ENCODE results near the gene MEX3B. TPM values are rescaled to one million over a fixed set of nuclear protein-coding genes. Genes with fewer than 3 reads are reported as not detected.

MEX3B gene
- polyA plus RNA-seq, result 1 to 10 TPM in 1 of 3 donors, under 1 TPM in 2; 0.56 to 1.2 (median 0.58) TPM

GRCh38 chr15:82045892-82046665 is at the start of gene MEX3B:
Gene MEX3B, minus strand, starts transcription at chr15:82046018. Its CDS starts 313 bp downstream, at chr15:82045705.
- 0 to 1% (median 1%) methylated on average over 47 to 68 of the region's 68 CpGs for WGBS, 3 donors
- H3K27ac ChIP-seq (ENCODE audit: low read depth, low read length), result no peak within 1 kb of the TSS

- H3K27ac ChIP-seq (ENCODE audit: low read depth, low read length), result no peak overlapping the region
- WGBS, 3 donors, result 86 to 88% (median 87%) methylated on average over 13 of the region's 13 CpGs
Measured at GRCh38 chr15:82093774-82094211, 48.0 kb upstream of the MEX3B start.

DNA sequence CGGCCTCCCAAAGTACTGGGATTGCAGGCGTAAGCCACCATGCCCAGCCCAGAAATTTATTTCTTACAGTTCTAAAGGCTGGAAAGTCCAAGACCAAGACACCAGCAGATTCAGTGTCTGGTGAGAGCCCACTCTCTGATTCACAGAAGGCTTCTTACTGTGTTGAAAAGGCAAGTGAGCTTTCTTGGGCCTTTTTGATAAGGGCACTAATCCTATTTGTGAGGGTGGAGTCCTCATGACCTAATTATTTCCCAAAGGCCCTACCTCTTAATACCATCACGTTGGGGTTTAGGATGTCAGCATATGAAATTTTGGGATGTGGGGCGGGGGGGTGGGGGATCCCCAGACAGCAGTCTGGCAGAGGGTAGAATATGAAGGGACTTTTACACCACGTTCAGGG is 47.5 kb upstream of the MEX3B start:
- WGBS, 3 donors, result 84 to 91% (median 88%) methylated on average over 5 of the region's 5 CpGs
- H3K27ac ChIP-seq (ENCODE audit: low read depth, low read length), result no peak overlapping the region

- WGBS, 3 donors, result 71 to 83% (median 78%) methylated on average over 3 of the region's 3 CpGs
Measured at GRCh38 chr15:82091636-82092140, 45.9 kb upstream of the MEX3B start.

DNA sequence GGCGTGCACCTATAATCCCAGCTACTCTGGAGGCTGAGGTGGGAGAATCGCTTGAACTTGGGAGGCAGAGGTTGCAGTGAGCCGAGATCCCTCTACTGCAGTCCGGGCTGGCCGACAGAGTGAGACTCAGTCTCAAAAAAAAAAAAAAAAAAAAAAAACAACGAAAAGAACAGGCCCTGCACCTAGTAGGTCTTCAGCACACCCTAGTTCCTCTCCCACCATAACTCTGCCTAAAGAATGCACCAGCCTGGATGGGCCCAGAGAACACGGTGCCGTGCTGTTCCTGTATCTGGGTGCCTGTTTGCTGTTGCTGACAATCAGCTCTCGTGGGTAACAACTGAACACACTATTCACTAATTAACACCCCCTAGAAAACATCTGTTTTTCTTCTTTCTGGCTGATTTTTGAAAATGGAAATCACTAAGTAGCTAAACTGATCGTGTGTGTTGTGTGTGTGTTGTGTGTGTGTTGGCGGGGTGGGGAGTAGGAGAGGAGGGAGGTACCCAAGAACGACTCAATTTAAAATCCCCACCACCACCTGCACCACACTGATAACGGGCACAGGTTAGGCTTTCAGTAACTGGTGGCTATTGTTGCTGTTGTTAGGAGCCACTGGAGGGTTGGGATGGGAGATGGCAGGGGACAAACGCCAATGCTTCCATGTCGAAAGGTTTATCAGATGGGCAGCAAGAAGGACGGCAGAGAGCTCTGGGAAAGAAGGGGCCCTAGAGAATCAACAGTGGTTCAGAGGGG is 40.6 kb upstream of the MEX3B start:
- no peak overlapping the region for H3K27ac ChIP-seq (ENCODE audit: low read depth, low read length)

More at GRCh38 chr15:82091636-82092140, 45.9 kb upstream of the MEX3B start:
- H3K27ac ChIP-seq (ENCODE audit: low read depth, low read length), result no peak overlapping the region

GRCh38 chr15:82081914-82082762 is 36.3 kb upstream of the MEX3B start:
- no peak overlapping the region for H3K27ac ChIP-seq (ENCODE audit: low read depth, low read length)
- WGBS, 3 donors, result 67 to 78% (median 73%) methylated on average over 14 of the region's 14 CpGs

More for the DNA sequence above, 40.6 kb upstream of the MEX3B start:
- WGBS, 3 donors, result 82 to 90% (median 86%) methylated on average over 16 of the region's 16 CpGs

- no peak overlapping the region for H3K27ac ChIP-seq (ENCODE audit: low read depth, low read length)
- WGBS, 3 donors, result 81 to 92% (median 91%) methylated on average over 6 of the region's 6 CpGs
Measured at GRCh38 chr15:82080774-82081173, 35.0 kb upstream of the MEX3B start.

DNA sequence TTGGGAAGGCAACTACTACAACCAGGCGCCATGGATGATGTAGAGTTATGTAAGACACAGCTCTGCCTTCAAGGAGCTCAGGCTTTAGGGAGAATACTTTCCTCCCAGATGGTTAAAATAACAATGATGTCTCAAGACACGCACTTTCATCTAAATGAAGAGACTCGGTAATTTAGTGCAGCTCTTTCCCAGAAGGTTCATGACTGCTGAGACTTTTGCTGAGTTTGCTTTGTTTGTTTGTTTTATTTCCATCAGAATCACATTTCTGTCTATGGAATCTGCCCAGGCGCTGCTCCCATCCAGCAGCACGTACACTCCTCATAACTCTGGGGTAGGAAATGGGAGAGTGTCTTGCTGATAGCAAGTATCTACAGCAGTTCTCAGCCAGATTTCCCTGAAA is 33.9 kb upstream of the MEX3B start:
- no peak overlapping the region for H3K27ac ChIP-seq (ENCODE audit: low read depth, low read length)
- WGBS, 3 donors, result 50 to 62% (median 60%) methylated on average over 5 of the region's 5 CpGs

DNA sequence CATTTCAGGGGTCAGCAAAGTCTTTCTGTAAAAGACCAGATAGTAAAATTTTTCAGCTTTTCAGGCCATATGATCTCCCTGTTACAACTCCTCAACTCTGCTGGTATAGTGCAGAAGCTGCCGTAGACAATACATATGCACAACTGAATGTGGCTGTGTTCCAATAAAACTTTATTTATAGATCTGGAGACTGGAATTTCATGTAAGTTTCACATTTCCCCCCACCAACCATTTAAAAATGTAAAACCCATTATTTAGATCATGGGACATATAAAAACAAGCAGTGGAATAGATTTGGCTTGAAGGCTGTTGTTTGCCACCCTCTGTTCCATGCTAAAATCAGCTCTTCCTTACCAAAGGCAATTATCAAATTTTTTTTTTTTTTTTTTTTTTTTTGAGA is 28.8 kb upstream of the MEX3B start:
- H3K27ac ChIP-seq (ENCODE audit: low read depth, low read length), result no peak overlapping the region
- WGBS, 3 donors, result 84 to 94% (median 89%) methylated on average over 1 of the region's 1 CpG

DNA sequence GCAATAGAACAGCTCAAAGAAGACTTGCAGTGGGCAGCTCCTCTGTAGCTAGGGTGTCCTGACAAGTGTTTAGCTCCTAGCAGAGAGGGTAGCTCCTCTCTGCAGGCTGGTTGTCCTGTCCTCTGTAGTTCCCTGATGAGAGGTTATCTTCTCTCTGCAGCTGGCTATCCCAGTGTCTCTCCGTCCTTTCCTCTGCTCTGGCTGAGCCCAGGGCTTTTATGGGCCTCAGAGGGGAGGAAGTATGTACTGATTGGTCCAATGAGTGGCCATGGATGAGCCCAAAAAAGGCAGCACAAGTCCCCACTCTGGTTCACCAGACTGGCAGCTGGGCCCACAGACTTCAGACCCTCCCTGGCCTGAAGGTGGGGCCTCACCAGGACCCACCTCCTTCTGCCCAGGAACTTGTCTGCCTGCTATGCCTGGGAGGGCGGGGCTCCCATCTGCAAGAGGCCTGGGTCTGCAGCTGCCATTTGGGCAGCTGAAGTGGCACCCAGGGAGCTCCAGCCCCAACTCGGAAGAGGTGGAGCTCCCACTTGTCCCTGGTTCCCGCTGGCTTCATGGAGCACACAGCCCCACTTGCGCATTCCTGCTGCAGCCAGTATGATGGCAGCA is 27.2 kb upstream of the MEX3B start:
- 89 to 95% (median 92%) methylated on average over 5 of the region's 5 CpGs for WGBS, 3 donors
- H3K27ac ChIP-seq (ENCODE audit: low read depth, low read length), result no peak overlapping the region

GRCh38 chr15:82066455-82066854 is 20.6 kb upstream of the MEX3B start:
- WGBS, 3 donors, result 89 to 94% (median 91%) methylated on average over 4 of the region's 4 CpGs
- H3K27ac ChIP-seq (ENCODE audit: low read depth, low read length), result no peak overlapping the region

GRCh38 chr15:82064824-82065223 is 19.0 kb upstream of the MEX3B start:
- WGBS, 3 donors, result 73 to 79% (median 75%) methylated on average over 5 of the region's 5 CpGs
- H3K27ac ChIP-seq (ENCODE audit: low read depth, low read length), result no peak overlapping the region

DNA sequence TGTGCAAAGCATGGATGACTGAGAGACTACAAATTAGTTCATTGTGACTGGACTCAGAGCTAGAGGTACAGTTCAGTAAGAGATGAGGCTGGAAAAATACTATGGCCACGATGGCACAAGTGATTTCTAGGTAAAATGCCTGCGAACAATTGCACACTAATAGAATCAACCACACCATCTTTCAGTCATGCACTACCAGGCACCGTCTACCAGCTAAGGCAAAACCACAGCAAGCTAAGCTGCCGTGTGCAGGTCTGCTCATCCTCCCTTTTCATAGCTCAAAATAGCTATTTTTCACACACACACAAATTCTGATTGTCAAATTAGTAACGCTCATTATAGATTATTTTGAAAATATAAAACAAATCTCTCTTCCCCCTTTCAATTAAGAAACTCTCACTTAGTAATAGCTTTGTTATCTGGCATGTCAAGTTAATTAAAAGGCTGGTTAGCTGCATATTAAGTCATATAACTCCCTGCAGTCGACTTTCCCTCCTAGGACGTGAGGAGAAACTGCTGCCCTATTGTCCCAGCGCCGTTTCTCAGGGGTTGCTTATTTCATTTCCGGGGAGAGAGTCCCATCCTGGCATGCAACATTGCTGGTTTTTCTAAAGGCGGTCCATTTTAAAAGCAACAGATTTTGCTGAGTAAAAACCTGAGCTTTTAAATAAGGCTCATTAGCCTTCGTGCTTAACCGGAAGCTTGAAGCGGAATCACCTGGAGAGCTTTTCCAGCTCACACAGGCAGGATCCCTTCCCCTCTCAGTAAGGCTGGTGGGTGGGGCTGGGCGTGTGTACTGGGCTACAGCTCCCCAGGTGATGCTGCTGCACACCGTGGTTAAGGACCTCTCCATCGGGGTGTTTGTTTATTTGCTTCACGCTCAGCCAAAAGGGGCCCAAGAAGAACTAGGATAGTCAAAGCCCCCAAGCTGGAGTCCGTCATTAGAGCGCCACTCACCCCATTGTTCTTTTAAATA is 16.9 kb upstream of the MEX3B start:
- 19 to 30% (median 25%) methylated on average over 20 of the region's 20 CpGs for whole genome bisulfite sequencing, 3 donors
- H3K27ac ChIP-seq (ENCODE audit: low read depth, low read length), result no peak overlapping the region

DNA sequence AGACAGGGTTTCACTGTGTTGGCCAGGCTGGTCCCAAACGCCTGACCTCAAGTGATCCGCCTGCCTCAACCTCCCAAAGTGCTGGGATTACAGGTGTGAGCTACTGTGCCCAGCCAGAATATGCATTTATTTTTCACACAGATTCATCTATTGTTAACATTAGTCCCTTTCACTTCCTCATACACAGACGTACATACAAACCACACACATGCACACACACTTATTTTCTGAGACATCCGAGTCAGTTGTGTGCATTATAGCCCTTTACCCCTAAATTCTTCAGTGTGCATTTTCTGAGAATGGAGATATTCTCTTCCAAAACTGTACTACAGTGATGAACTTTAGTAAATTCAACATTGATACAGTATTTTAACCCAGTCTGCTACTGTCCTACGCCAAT is 15.0 kb upstream of the MEX3B start:
- 63 to 84% (median 77%) methylated on average over 5 of the region's 5 CpGs for WGBS, 3 donors
- H3K27ac ChIP-seq (ENCODE audit: low read depth, low read length), result no peak overlapping the region

GRCh38 chr15:82058517-82059204 is 12.8 kb upstream of the MEX3B start:
- no peak overlapping the region for H3K27ac ChIP-seq (ENCODE audit: low read depth, low read length)
- WGBS, 3 donors, result 8 to 16% (median 16%) methylated on average over 2 of the region's 2 CpGs

- WGBS, 3 donors, result 5 to 14% (median 10%) methylated on average over 14 of the region's 14 CpGs
- no peak overlapping the region for H3K27ac ChIP-seq (ENCODE audit: low read depth, low read length)
Measured at GRCh38 chr15:82058026-82058425, 12.2 kb upstream of the MEX3B start.

Measured in adipose tissue (tissue), 3 donors.